HepG2 (cell line): ENCODE results near the gene GMPPB. TPM values are rescaled to one million over a fixed set of nuclear protein-coding genes. Genes with fewer than 3 reads are reported as not detected.

Experiments
- BCL6 ChIP-seq: IDR thresholded peaks from 2 replicates; pipeline ENCODE4 v1.6.1; 2016; ENCODE audit warnings: missing genetic modification reagents, missing compliant biosample characterization
- CCDC6 ChIP-seq: sonication (generic); formaldehyde crosslinking; IDR thresholded peaks from 2 replicates; pipeline ENCODE4 v1.8.1; 2022; ENCODE audit warnings: mild to moderate bottlenecking, missing genetic modification reagents, moderate library complexity
- CEBPG ChIP-seq: IDR thresholded peaks from 2 replicates; pipeline ENCODE4 v1.6.1; 2016
- ESRRA ChIP-seq: sonication (generic); formaldehyde crosslinking; IDR thresholded peaks from 2 replicates; pipeline ENCODE4 v1.5.1; 2020; ENCODE audit warnings: mild to moderate bottlenecking, low read depth, missing genetic modification reagents
- GATAD2A ChIP-seq: IDR thresholded peaks from 2 replicates; pipeline ENCODE4 v1.6.1; 2016
- IRF2 ChIP-seq: IDR thresholded peaks from 2 replicates; pipeline ENCODE4 v1.6.1; 2018; ENCODE audit warnings: missing genetic modification reagents, missing compliant biosample characterization
- KDM5A ChIP-seq: fragments of 200-600 bp; sonication (generic); IDR thresholded peaks from 2 replicates; pipeline ENCODE4 v1.7.0; 2018; ENCODE audit warnings: antibody characterized with exemption, mild to moderate bottlenecking, low read length, borderline replicate concordance
- NCOA2 ChIP-seq: sonication (generic); formaldehyde crosslinking; IDR thresholded peaks from 2 replicates; pipeline ENCODE4 v1.8.0; 2022; ENCODE audit warnings: inconsistent platforms
- YEATS4 ChIP-seq: sonication (generic); formaldehyde crosslinking; IDR thresholded peaks from 2 replicates; pipeline ENCODE4 v1.4.0; 2020; ENCODE audit warnings: missing genetic modification reagents, borderline replicate concordance
- ZBED4 ChIP-seq: sonication (generic); formaldehyde crosslinking; IDR thresholded peaks from 2 replicates; pipeline ENCODE4 v1.4.0; 2020; ENCODE audit warnings: missing genetic modification reagents, borderline replicate concordance
- ZBTB42 ChIP-seq: sonication (generic); formaldehyde crosslinking; IDR thresholded peaks from 2 replicates; pipeline ENCODE4 v1.5.0; 2020; ENCODE audit warnings: mild to moderate bottlenecking, missing genetic modification reagents
- ZNF264 ChIP-seq: sonication (generic); formaldehyde crosslinking; IDR thresholded peaks from 2 replicates; pipeline ENCODE4 v1.4.0; 2020; ENCODE audit warnings: missing genetic modification reagents
- ZNF503 ChIP-seq: sonication (generic); formaldehyde crosslinking; IDR thresholded peaks from 2 replicates; pipeline ENCODE4 v1.4.0; 2020; ENCODE audit warnings: missing genetic modification reagents
- ZNF558 ChIP-seq: sonication (generic); formaldehyde crosslinking; IDR thresholded peaks from 2 replicates; pipeline ENCODE4 v1.9.0; 2022; ENCODE audit warnings: mild to moderate bottlenecking, missing genetic modification reagents, borderline replicate concordance
- polyA plus RNA-seq, 8 experiments: library from polyadenylated mRNA; depleted of rRNA in 3 of 8; stranded (reverse) in 7 of 8; unstranded in 1 of 8; fragments of >200 nt; fragmentation: Illumina TruSeq in 4 of 8; extraction: Trizol in 4 of 8; gene quantifications; 2 replicates each; pipeline versions ENCODE4 v1.2.1 to v1.2.3, GENCODE V29; 2011 to 2016; ENCODE audit warnings: low read depth in 4 of 8, missing spikeins in 1 of 8, mixed read lengths in 1 of 8; ENCODE audit not compliant: insufficient read depth in 1 of 8
- total RNA-seq, 5 experiments: library from RNA; depleted of rRNA; stranded (reverse); fragments of >200 nt; fragmentation: Illumina TruSeq; extraction: Trizol; gene quantifications; 2 replicates each; pipeline ENCODE4 v1.2.3, GENCODE V29; 2016; ENCODE audit warnings: low read depth in 1 of 5
- TF ChIP-seq, protein P1 (sequence below): sonication (generic); formaldehyde crosslinking; IDR thresholded peaks from 2 replicates; pipeline ENCODE4 v1.5.1; 2020; ENCODE audit warnings: mild to moderate bottlenecking, missing genetic modification reagents, moderate library complexity
- TF ChIP-seq, protein P2 (sequence below): IDR thresholded peaks from 2 replicates; pipeline ENCODE4 v1.6.1; 2012; ENCODE audit warnings: inconsistent platforms
- TF ChIP-seq, protein P3 (sequence below): sonication (generic); formaldehyde crosslinking; conservative IDR thresholded peaks from 2 replicates; pipeline ENCODE4 v1.4.0; 2020; ENCODE audit warnings: missing genetic modification reagents

GMPPB gene
- total and polyA plus RNA-seq, 2 of the 13 experiments (the other 11 are each of a cell fraction or from before 2014, with no cell fraction given): 6.5 to 23.1 TPM

DNA sequence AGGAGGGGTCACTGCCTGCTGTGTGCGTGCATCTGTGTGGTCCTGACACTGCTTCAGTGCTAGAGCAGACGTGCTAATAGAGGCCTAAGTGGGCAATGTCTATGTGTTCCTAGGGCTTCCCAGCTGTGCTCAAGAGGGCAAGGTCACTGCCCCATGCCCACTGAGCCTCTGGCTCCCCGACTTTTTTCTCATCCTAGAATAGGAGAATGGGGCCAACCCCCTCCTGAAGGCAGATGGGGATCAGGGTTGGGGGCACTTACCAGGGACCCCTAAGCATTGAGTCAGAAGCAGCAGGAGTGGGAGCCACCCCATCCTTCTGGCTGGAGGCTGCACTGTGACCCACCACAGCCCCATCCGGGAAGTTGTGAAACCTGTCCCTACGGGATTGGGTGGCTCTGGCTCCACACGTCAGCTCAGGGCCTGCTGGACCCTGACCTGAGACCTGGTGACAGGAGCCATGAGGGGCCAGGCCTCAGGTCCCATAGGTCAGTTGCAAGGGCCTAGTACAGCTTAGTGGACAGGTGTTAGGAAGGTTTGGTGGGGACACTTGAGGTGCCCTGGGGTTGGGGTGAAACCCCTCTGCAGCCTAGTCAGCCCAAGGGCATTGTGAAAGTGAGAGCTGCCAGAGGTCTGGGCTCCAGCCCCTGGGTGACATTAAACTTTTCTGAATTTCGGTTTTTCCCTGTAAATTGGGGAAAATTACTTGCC lies 35.3 kb downstream of the GMPPB start (continued):
- TF ChIP-seq, protein P1, sequence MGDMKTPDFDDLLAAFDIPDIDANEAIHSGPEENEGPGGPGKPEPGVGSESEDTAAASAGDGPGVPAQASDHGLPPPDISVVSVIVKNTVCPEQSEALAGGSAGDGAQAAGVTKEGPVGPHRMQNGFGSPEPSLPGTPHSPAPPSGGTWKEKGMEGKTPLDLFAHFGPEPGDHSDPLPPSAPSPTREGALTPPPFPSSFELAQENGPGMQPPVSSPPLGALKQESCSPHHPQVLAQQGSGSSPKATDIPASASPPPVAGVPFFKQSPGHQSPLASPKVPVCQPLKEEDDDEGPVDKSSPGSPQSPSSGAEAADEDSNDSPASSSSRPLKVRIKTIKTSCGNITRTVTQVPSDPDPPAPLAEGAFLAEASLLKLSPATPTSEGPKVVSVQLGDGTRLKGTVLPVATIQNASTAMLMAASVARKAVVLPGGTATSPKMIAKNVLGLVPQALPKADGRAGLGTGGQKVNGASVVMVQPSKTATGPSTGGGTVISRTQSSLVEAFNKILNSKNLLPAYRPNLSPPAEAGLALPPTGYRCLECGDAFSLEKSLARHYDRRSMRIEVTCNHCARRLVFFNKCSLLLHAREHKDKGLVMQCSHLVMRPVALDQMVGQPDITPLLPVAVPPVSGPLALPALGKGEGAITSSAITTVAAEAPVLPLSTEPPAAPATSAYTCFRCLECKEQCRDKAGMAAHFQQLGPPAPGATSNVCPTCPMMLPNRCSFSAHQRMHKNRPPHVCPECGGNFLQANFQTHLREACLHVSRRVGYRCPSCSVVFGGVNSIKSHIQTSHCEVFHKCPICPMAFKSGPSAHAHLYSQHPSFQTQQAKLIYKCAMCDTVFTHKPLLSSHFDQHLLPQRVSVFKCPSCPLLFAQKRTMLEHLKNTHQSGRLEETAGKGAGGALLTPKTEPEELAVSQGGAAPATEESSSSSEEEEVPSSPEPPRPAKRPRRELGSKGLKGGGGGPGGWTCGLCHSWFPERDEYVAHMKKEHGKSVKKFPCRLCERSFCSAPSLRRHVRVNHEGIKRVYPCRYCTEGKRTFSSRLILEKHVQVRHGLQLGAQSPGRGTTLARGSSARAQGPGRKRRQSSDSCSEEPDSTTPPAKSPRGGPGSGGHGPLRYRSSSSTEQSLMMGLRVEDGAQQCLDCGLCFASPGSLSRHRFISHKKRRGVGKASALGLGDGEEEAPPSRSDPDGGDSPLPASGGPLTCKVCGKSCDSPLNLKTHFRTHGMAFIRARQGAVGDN (CRISPR knock-in tag): peak; percentile 80
- TF ChIP-seq, protein P2, sequence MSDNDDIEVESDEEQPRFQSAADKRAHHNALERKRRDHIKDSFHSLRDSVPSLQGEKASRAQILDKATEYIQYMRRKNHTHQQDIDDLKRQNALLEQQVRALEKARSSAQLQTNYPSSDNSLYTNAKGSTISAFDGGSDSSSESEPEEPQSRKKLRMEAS: peak; percentile 80
- peak; percentile 65 for TF ChIP-seq GATAD2A (CRISPR knock-in tag)
- peak; percentile 80; the same call in 1 of the 2 replicates for TF ChIP-seq ZBTB42 (CRISPR knock-in tag)
- TF ChIP-seq CEBPG (CRISPR knock-in tag): peak; percentile 74
- 0 out of 2 replicates have a peak, but pooled peaks have one; percentile 44 for TF ChIP-seq ZNF264
- TF ChIP-seq ESRRA (CRISPR knock-in tag): peak; percentile 65
- TF ChIP-seq ZBED4 (CRISPR knock-in tag): 0 out of 2 replicates have a peak, but pooled peaks have one; percentile 16
- peak; percentile 87 for TF ChIP-seq YEATS4 (CRISPR knock-in tag)
- peak; percentile 56; the same call in 1 of the 2 replicates for TF ChIP-seq IRF2 (CRISPR knock-in tag)
- TF ChIP-seq KDM5A: peak; percentile 12; the same call in 1 of the 2 replicates
- TF ChIP-seq, protein P3, sequence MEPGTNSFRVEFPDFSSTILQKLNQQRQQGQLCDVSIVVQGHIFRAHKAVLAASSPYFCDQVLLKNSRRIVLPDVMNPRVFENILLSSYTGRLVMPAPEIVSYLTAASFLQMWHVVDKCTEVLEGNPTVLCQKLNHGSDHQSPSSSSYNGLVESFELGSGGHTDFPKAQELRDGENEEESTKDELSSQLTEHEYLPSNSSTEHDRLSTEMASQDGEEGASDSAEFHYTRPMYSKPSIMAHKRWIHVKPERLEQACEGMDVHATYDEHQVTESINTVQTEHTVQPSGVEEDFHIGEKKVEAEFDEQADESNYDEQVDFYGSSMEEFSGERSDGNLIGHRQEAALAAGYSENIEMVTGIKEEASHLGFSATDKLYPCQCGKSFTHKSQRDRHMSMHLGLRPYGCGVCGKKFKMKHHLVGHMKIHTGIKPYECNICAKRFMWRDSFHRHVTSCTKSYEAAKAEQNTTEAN (CRISPR knock-in tag): 0 out of 2 replicates have a peak, but pooled peaks have one; percentile 41
- TF ChIP-seq ZNF503 (CRISPR knock-in tag): peak; percentile 33; the same call in 1 of the 2 replicates
- peak; percentile 59 for TF ChIP-seq NCOA2 (CRISPR knock-in tag)
- peak; percentile 56; the same call in 1 of the 2 replicates for TF ChIP-seq ZNF558 (CRISPR knock-in tag)
- TF ChIP-seq CCDC6 (CRISPR knock-in tag): peak; percentile 72; the same call in 1 of the 2 replicates
- peak; percentile 33; the same call in 1 of the 2 replicates for TF ChIP-seq BCL6
